ENCODE results near the gene GPN1.
"Not testable (repeated sequence)": the region's sequence is repeated elsewhere in the genome, so short reads cannot be mapped to it uniquely, and the experiment has no call there.

The GPN1 gene

GRCh38 chr2:27628767-27629709 is at the start of gene GPN1, which contains the start of gene CCDC121:
TSS of gene GPN1 (plus strand) at chr2:27629050. CDS start at chr2:27629059, 9 bp downstream.
TSS of gene CCDC121 (minus strand) at chr2:27629012. CDS start at chr2:27627799, 1,213 bp downstream.
- in situ Hi-C loops (cut with HindIII; ENCODE audit: low sequenced_read_pairs): no loop called here

- in situ Hi-C loops (cut with HindIII; ENCODE audit: low sequenced_read_pairs): no loop called here
Measured at GRCh38 chr2:27581417-27582128, 47.3 kb upstream of the GPN1 start.

- in situ Hi-C loops (cut with HindIII; ENCODE audit: low sequenced_read_pairs): no loop called here
Measured at GRCh38 chr2:27582129-27582694, 46.6 kb upstream of the GPN1 start.

- in situ Hi-C loops (cut with HindIII; ENCODE audit: low sequenced_read_pairs): no loop called here
Measured at GRCh38 chr2:27582695-27583389, 46.0 kb upstream of the GPN1 start, which contains the start of gene ZNF512. TSS of gene ZNF512 (plus strand) at chr2:27583042. CDS start at chr2:27583113, 71 bp downstream.

GRCh38 chr2:27583390-27583915 is 45.4 kb upstream of the GPN1 start:
- in situ Hi-C loops (cut with HindIII; ENCODE audit: low sequenced_read_pairs): no loop called here

DNA sequence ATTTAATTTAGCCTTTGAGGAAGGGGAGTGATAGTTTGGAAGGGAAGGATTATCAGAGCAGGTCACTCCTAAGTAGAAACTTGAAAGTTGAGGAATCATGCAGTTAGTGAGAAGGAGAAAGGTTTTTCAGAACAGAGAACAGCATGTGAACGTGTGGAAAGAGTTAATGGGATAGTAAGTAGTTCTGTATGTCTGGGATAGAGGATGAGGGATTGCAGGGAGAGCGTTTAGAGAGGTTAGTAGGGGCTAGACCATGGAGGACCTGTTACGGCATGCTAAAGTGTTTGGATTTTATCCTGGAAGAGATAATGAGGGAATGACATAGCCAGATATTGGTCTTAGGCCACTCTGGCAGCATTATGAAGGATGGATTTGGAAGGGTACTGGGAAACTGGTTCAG is 44.3 kb upstream of the GPN1 start:
- in situ Hi-C loops (cut with HindIII; ENCODE audit: low sequenced_read_pairs): no loop called here

DNA sequence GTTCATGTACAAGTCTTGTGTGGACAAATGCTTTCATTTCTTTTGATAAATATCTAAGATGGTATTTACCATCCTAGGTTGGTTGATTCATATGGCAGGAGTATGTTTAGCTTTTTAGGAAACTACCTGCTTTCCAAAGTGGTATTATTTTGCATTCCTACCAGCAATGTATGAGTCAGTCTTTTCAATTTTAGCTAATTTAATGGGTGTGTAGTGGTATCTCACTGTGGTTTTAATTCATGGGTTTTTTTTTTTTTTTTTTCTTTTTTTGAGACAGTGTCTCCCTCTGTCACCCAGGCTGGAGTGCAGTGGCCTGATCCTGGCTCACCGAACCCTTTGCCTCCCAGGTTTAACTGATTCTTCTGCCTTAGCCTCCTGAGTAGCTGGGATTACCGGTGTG is 41.8 kb upstream of the GPN1 start:
- in situ Hi-C loops (cut with HindIII; ENCODE audit: low sequenced_read_pairs): no loop called here

- in situ Hi-C loops (cut with HindIII; ENCODE audit: low sequenced_read_pairs): no loop called here
Measured at GRCh38 chr2:27588308-27588707, 40.5 kb upstream of the GPN1 start.

DNA sequence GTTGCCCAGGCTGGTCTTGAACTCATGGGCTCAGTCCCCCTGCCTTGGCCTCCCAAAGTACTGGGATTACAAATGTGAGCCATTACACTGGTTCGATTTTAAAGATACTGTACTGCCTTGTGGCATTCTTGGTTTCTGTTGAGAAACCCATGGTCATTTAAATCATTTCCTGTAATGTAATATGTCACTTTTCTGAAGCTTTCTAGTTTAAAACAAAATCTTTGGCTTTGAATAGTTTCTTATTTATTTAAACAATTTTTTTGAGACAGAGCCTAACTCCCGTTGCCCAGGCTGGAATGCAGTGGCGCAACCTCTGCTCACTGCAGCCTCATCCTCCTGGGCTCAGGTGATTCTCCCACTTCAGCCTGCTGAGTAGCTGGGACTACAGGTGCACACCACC is 37.1 kb upstream of the GPN1 start:
- in situ Hi-C loops (cut with HindIII; ENCODE audit: low sequenced_read_pairs): no loop called here

DNA sequence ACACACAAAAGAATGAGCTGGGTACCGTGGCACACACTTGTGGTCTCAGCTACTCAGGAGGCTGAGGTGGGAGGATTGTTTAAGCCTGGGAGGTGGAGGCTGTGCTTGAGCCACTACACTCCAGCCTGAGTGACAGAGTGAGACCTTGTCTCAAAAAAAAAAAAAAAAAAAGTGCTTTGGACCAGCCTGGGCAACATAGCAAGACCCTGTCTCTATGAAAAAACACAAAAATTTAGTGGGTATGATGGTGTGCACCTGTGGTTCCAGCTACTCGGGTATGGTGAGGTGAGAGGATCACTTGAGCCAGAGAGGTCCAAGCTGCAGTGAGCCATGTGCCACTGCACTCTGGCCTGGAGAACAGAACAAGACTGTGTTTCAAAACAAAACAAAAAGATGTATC is 35.6 kb upstream of the GPN1 start:
- in situ Hi-C loops (cut with HindIII; ENCODE audit: low sequenced_read_pairs): no loop called here

DNA sequence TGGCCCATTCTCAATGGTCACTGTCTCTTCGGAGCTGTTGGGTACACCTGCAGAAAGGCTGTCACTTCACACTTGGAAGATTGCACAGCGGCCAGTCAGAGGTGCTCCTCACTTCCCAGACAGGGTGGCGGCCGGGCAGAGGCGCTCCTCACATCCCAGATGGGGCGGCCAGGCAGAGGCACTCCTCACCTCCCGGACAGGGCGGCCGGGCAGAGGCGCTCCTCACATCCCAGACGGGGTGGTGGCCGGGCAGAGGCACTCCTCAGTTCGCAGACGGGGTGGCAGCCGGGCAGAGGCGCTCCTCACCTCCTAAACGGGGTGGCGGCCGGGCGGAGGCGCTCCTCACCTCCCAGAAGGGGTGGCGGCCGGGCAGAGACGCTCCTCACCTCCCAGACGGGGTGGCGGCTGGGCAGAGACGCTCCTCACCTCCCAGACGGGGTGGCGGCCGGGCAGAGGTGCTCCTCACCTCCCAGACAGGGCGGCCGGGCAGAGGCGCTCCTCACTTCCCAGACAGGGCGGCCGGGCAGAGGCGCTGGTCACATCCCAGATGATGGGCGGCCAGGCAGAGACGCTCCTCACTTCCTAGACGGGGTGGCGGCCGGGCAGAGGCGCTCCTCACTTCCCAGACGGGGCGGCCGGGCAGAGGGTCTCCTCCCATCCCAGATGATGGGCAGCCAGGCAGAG is 34.7 kb upstream of the GPN1 start:
- in situ Hi-C loops (cut with HindIII; ENCODE audit: low sequenced_read_pairs): not testable (repeated sequence)

DNA sequence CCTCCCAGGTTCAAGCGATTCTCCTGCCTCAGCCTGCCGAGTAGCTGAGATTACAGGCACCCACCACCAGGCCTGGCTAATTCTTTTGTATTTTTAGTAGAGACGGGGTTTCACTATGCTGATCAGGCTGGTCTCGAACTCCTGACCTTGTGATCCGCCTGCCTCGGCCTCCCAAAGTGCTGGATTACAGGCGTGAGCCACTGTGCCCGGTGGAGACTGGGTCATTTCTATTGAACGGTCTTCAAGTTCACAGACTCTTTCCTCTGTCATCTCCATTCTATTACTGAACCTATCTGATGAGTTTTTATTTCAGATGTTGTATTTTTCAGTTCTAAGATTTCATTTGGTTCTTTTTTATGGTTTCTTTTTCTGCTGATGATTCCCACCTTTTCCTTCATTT is 33.4 kb upstream of the GPN1 start:
- in situ Hi-C loops (cut with HindIII; ENCODE audit: low sequenced_read_pairs): not testable (repeated sequence)

DNA sequence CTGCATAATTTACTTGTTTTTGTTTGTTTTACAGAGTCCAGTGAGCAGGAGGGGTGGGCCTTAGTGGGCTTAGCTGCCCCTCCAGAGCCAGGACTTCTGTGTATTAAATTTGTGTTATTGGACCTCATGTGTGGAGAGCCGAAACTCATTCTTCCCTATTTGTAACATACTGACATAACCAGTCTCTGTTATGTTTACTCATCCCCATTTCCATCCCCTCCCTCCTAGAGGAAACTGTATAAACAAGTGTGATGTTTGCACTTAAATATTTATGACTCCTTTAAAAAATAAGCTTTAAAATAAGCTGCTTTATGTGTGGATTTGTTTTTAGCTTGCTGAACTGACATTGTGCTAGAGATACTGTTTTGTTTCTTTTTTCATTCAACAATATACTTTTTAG is 32.2 kb upstream of the GPN1 start:
- in situ Hi-C loops (cut with HindIII; ENCODE audit: low sequenced_read_pairs): no loop called here

DNA sequence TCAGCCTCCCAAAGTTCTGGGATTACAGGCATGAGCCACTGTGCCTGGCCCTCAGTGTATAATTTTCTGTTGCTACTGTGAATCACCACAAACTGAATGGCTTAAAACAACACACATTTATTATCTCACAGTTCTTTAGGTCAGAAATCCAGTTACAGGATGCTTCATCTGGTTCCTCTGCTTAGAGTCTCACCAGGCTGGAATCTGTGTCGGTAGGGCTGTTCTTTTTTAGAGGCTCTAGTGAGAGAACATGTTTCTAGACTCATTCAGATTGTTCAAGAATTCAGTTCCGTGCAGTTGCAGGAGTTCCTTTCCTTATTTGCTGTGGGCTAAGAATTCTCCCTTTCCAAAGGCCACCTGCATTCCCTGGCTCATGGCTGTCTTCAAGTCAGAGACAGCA is 22.2 kb upstream of the GPN1 start:
- in situ Hi-C loops (cut with HindIII; ENCODE audit: low sequenced_read_pairs): no loop called here

DNA sequence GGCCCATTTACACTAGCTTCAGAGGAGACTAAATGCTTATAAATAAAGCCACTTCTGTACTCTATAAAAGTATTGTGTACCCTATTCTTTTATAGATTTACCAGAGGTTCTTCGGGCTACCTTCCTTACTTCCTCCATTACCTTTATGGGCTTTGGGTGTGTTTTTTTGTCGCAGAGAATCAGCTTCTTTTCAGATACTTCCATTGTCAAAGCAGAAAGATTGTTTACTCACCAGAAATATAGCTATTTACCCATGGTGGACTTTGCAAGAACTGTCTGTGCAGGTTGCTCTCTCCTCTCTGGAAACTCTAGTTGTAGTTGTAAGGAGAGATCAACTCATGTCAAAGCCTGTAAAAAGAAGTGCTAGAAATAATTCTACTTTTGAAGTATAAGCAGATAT is 14.9 kb upstream of the GPN1 start:
- in situ Hi-C loops (cut with HindIII; ENCODE audit: low sequenced_read_pairs): no loop called here

DNA sequence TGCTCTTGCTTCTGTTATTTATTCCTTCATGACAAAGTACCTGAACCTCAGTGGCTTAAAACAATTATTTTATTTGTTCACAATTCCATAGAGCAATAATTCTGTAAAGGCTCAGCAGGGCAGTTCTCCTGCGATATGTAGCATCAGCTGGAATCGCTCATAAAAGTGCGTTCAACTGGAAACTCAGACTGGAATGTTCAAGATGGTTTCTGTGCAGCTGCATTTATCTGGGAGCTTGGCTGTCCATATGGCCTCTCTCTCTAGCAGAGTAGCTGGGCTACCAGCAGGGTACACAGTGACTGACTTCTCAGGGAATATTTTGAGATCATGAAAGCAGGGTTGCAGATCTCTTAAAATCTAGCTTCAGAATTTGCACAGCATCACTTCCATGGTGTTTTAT is 13.5 kb upstream of the GPN1 start:
- in situ Hi-C loops (cut with HindIII; ENCODE audit: low sequenced_read_pairs): no loop called here

DNA sequence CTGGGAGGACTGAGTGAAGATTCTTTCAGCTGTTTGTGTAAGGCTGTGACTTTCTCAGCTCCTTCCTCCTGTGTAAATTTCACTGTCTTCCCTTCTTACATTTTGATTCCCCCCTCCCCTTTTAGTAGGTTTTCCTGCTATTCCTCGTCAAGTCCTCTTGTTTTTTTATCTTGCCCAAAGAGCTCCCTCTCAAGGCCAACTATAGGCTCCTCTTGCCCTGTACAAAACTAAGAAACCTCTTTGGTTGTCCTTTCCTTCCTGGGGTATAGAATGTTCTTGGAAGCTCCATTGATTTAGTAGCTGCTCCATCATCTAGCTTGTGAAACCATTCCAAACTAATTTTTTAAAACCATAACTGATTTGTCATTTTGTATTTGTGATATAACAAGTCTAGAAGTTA is 7.3 kb upstream of the GPN1 start:
- in situ Hi-C loops (cut with HindIII; ENCODE audit: low sequenced_read_pairs): no loop called here

DNA sequence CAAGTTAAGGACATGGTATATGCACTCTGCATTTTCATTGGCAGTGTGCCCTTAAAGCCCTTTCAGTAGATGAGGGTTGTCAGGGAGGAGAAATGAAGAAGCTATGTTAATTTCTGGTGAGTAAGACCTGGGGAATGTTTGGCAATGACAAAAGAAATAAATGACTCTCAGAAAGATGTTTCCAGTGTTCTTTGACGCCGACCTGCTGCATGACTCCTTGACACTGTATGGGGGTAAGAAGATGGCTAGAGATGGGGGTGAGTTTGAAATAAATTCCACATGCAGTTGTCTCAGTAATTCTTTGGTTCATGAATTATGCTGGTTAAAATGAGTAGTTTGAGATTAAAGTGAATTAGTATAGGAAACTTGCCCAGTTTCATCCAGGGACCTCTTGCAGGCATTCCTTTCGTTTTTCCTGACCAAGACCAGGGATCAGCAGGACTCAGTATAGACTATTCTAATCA is 5.9 kb upstream of the GPN1 start:
- in situ Hi-C loops (cut with HindIII; ENCODE audit: low sequenced_read_pairs): no loop called here

- in situ Hi-C loops (cut with HindIII; ENCODE audit: low sequenced_read_pairs): no loop called here
Measured at GRCh38 chr2:27624943-27625342, 3.9 kb upstream of the GPN1 start.

DNA sequence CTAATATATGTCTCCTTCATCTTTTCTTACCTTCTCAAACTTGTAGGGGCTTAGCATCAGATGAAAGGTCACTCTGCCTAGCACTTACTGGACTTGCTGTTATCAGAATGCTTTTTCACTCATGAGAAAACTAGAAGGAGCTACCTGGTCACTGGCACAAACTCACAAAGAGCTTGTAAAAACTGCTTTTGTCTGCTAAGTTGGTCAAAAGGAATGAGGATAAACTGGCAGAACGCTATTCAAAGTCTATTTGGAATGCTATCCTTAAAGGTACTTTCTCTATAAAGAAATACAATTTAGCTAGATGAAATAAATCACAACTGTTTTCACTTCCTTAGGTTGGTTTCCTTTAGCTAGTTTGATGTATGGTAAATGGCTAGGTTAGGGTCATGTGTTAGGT is 2.5 kb upstream of the GPN1 start:
- in situ Hi-C loops (cut with HindIII; ENCODE audit: low sequenced_read_pairs): not testable (repeated sequence)

Data from endothelial cell of hepatic sinusoid (primary cell).